Measurements from ENCODE around the gene KRTAP1-3.
A peak's percentile ranks its signal among the peaks of the same experiment; 100 is the strongest.
"Not testable (repeated sequence)": the region's sequence is repeated elsewhere in the genome, so short reads cannot be mapped to it uniquely, and the experiment has no call there.

Gene KRTAP1-3

GRCh38 chr17:41034346-41034935 is at the start of gene KRTAP1-3:
TSS of gene KRTAP1-3 (minus strand) at chr17:41034874. CDS start at chr17:41034821, 53 bp downstream.
- not testable (repeated sequence) for H3K27me3 ChIP-seq (ENCODE audit: insufficient read depth, poor library complexity, severe bottlenecking); ATAC-seq (ENCODE audit: low read depth); H3K9me3 ChIP-seq (ENCODE audit: severe bottlenecking); H3K4me1 ChIP-seq (ENCODE audit: insufficient read depth, poor library complexity, severe bottlenecking); H3K36me3 ChIP-seq (ENCODE audit: low read depth); H3K4me3 ChIP-seq (ENCODE audit: severe bottlenecking); DNase-seq (ENCODE audit: low spot score); H3K27ac ChIP-seq (ENCODE audit: poor library complexity, severe bottlenecking)

- not testable (repeated sequence) for H3K27me3 ChIP-seq (ENCODE audit: insufficient read depth, poor library complexity, severe bottlenecking); ATAC-seq (ENCODE audit: low read depth)
Measured at GRCh38 chr17:41084100-41084856, 49.6 kb upstream of the KRTAP1-3 start, which contains the start of gene KRTAP4-7. TSS of gene KRTAP4-7 (plus strand) at chr17:41084150. CDS start at chr17:41084207, 57 bp downstream.

GRCh38 chr17:41083427-41083826 is 48.8 kb upstream of the KRTAP1-3 start:
- ATAC-seq (ENCODE audit: low read depth) = peak; percentile 95
- not testable (repeated sequence) for H3K27me3 ChIP-seq (ENCODE audit: insufficient read depth, poor library complexity, severe bottlenecking); H3K4me1 ChIP-seq (ENCODE audit: insufficient read depth, poor library complexity, severe bottlenecking); DNase-seq (ENCODE audit: low spot score); H3K36me3 ChIP-seq (ENCODE audit: low read depth); H3K4me3 ChIP-seq (ENCODE audit: severe bottlenecking); H3K9me3 ChIP-seq (ENCODE audit: severe bottlenecking)
- peak overlapping the region; percentile 71 for H3K27ac ChIP-seq (ENCODE audit: poor library complexity, severe bottlenecking)

More at GRCh38 chr17:41084100-41084856, 49.6 kb upstream of the KRTAP1-3 start, which contains the start of gene KRTAP4-7:
- H3K9me3 ChIP-seq (ENCODE audit: severe bottlenecking); DNase-seq (ENCODE audit: low spot score); H3K36me3 ChIP-seq (ENCODE audit: low read depth); H3K4me3 ChIP-seq (ENCODE audit: severe bottlenecking); H3K4me1 ChIP-seq (ENCODE audit: insufficient read depth, poor library complexity, severe bottlenecking): not testable (repeated sequence)
- peak within 1 kb of the TSS; percentile 71 for H3K27ac ChIP-seq (ENCODE audit: poor library complexity, severe bottlenecking)

- TF ChIP-seq CTCF (IDR thresholded peaks at IDR 0.05; ENCODE audit: poor library complexity, severe bottlenecking) = no peak
- Histone ChIP-seq H3K9me3 (ENCODE audit: severe bottlenecking) (no peaks in the 10 kb centered on the region), H3K27me3 (ENCODE audit: insufficient read depth, poor library complexity, severe bottlenecking) (no peaks in the 10 kb centered on the region), H3K4me1 (ENCODE audit: insufficient read depth, poor library complexity, severe bottlenecking) (peaks cover 9% of the 10 kb centered on the region), H3K4me3 (ENCODE audit: severe bottlenecking) (no peak overlapping the region), H3K27ac (ENCODE audit: poor library complexity, severe bottlenecking) (peak overlapping the region; percentile 71), H3K36me3 (ENCODE audit: low read depth) (no peaks in the 10 kb centered on the region)
- ATAC-seq (ENCODE audit: low read depth) = peak; percentile 70
- DNase-seq (ENCODE audit: low spot score) = no peak
Measured at GRCh38 chr17:41082626-41083025, 48.0 kb upstream of the KRTAP1-3 start.

GRCh38 chr17:41076788-41077187 is 42.1 kb upstream of the KRTAP1-3 start:
- Histone ChIP-seq H3K27me3 (ENCODE audit: insufficient read depth, poor library complexity, severe bottlenecking) (no peaks in the 10 kb centered on the region), H3K27ac (ENCODE audit: poor library complexity, severe bottlenecking) (no peak overlapping the region), H3K4me1 (ENCODE audit: insufficient read depth, poor library complexity, severe bottlenecking) (no peaks in the 10 kb centered on the region), H3K4me3 (ENCODE audit: severe bottlenecking) (no peak overlapping the region), H3K36me3 (ENCODE audit: low read depth) (no peaks in the 10 kb centered on the region), H3K9me3 (ENCODE audit: severe bottlenecking) (no peaks in the 10 kb centered on the region)
- ATAC-seq (ENCODE audit: low read depth) (no peak), DNase-seq (ENCODE audit: low spot score) (no peak)
- TF ChIP-seq CTCF (IDR thresholded peaks at IDR 0.05; ENCODE audit: poor library complexity, severe bottlenecking) = no peak

- Histone ChIP-seq H3K4me1 (ENCODE audit: insufficient read depth, poor library complexity, severe bottlenecking) (no peaks in the 10 kb centered on the region), H3K27ac (ENCODE audit: poor library complexity, severe bottlenecking) (no peak overlapping the region), H3K4me3 (ENCODE audit: severe bottlenecking) (no peak overlapping the region), H3K27me3 (ENCODE audit: insufficient read depth, poor library complexity, severe bottlenecking) (no peaks in the 10 kb centered on the region), H3K9me3 (ENCODE audit: severe bottlenecking) (no peaks in the 10 kb centered on the region), H3K36me3 (ENCODE audit: low read depth) (no peaks in the 10 kb centered on the region)
- DNase-seq (ENCODE audit: low spot score) = no peak
- TF ChIP-seq CTCF (IDR thresholded peaks at IDR 0.05; ENCODE audit: poor library complexity, severe bottlenecking) = no peak
- ATAC-seq (ENCODE audit: low read depth) = no peak
Measured at GRCh38 chr17:41073676-41074075, 39.0 kb upstream of the KRTAP1-3 start.
